Mammary microvascular endothelial cell (primary cell): ENCODE data around the gene ETDC. TPM values are rescaled to one million over a fixed set of nuclear protein-coding genes. Genes with fewer than 3 reads are reported as not detected.

Source experiments
- total RNA-seq: library from RNA; depleted of rRNA; stranded (reverse); fragments of >200 nt; gene quantifications from 2 replicates; pipeline ENCODE4 v1.2.3, GENCODE V29; 2015

Gene ETDC
- not detected in 2 replicates for total RNA-seq

DNA sequence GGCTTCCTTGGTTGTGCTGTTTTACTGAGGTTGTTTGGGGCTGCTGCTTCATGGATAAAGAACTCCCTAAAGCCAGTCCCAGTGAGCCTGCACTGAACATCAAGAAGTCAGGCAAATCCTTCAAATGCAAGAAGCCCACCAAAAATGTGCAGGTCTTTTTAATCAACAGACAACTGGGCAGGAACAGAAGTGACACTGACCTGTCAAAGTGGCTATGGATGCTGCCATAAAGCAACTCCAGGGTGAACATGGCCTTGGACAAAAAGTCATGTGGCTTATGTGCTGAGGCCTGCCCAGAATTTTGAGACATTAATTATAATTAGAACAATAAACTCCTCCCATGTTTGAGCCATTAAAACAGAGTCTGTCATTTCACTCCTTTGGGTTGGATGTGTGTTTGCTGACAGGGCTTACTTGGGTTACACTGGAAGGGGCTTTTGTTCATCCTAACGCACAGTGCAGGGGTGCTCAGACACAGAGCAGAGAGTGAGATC is at the start of gene ETDC:
TSS of gene ETDC (plus strand) at position 51 of the 494 bp plus-strand sequence. CDS start at position 51, 0 bp downstream.

Other genes with a start within 250 kb of the ETDC start
- gene SMIM10L2B, start 210.8 kb upstream of the ETDC start, total RNA-seq = 0.07 and 0.10 TPM in 2 replicates
- not detected in 2 replicates for gene ETDB, start 189.0 kb upstream of the ETDC start, total RNA-seq
- not detected in 2 replicates for gene CT55, start 138.1 kb upstream of the ETDC start, total RNA-seq
- gene ETDA, start 57.4 kb upstream of the ETDC start, total RNA-seq = not detected in 2 replicates
- 3.7 and 4.5 TPM in 2 replicates for gene ZNF75D, start 34.6 kb downstream of the ETDC start, total RNA-seq
- gene ZNF449, start 35.3 kb downstream of the ETDC start, total RNA-seq = 3.4 and 3.5 TPM in 2 replicates
- gene SMIM10L2A, start 112.5 kb downstream of the ETDC start, total RNA-seq = 0.10 and 0.20 TPM in 2 replicates
- 0.93 and 1.5 TPM in 2 replicates for gene INTS6L, start 211.2 kb downstream of the ETDC start, total RNA-seq